Measurements from ENCODE around the gene AZIN2. TPM values are rescaled to one million over a fixed set of nuclear protein-coding genes. Genes with fewer than 3 reads are reported as not detected.

Gene AZIN2
- total RNA-seq, 1 donor from 2014 or later, result 5.7 TPM

DNA sequence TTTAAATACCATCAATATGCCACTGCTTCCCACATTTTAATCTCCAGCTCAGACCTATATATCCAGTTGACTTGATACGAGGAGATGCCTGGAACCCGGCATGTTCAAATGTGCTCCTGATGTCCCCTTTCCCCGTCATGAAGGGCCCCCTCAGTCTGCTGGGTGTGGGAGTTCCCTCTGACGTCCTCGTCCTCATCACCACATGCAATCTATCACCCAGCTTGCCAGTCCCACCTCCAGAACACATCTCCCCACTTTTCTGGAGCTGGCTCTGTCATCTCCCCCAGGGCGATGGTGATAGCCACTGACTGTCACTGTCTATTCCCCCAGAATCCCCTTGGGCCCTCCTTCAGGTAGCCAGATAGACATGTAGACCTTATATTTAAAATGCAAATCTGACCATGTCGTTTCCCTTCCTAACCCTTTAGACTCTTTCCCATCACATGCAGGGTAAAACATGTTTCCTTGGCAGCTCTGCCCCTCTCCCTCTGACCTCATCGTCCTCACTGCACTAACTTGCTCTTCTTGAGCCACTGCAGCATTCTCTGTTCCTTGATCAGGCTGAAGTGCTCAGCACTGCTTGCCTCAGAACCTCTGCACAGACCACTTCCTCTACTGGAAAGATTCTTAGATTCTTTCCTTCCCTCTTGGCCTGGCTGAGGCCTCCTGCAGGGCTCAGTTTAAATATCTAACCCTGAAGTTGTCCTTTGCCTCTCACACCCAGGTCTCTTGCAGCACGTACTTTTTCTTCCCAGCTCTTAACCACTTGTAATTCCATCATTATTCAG, 7.4 kb downstream of the AZIN2 start:
- no peak overlapping the region for H3K9ac ChIP-seq (ENCODE audit: low read depth in 1 of 3, low read length in 3 of 3)
- no peaks in the 10 kb centered on the region for H3K27me3 ChIP-seq (ENCODE audit: control insufficient read depth in 3 of 3, insufficient read depth in 3 of 3, low read length in 3 of 3)
- no peak overlapping the region for H3K4me3 ChIP-seq (ENCODE audit: low read length in 3 of 3)
- H3K27ac ChIP-seq (ENCODE audit: low read depth, low read length), result no peak overlapping the region
- H3K4me1 ChIP-seq (ENCODE audit: control insufficient read depth in 3 of 3, insufficient read depth in 3 of 3, low read length in 3 of 3), result peaks cover 0 to 20% (median 8%) of the 10 kb centered on the region in 3 donors
- H3K9me3 ChIP-seq (ENCODE audit: control insufficient read depth in 3 of 3, low read length in 3 of 3), result no peaks in the 10 kb centered on the region
- H3K36me3 ChIP-seq (ENCODE audit: control insufficient read depth in 3 of 3, insufficient read depth in 3 of 3, low read length in 3 of 3), result peaks cover 0 to 5% (median 0%) of the 10 kb centered on the region in 3 donors

DNA sequence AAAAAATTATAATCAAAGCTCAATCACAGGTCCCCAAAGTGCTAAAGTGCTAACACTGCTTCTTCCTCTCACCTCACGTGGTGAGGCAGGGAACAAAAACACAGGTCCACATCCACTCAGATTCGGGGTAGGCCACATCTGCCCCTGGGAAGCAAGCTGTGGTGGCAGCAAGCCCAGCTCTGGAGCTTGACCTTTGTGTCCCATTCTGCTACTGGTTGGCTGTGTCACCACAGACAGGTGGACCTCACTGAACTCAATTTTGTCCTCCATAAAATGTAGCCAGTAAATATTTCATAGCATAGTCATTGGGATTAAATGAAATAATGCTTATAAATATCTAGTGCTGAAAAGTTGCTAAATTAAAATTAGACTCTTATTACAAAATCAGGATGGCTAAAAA, 8.5 kb downstream of the AZIN2 start:
- H3K9ac ChIP-seq (ENCODE audit: low read depth in 1 of 3, low read length in 3 of 3), result peak overlapping the region in 1 of 3 donors; percentile 28
- peaks cover 0 to 5% (median 0%) of the 10 kb centered on the region in 3 donors for H3K36me3 ChIP-seq (ENCODE audit: control insufficient read depth in 3 of 3, insufficient read depth in 3 of 3, low read length in 3 of 3)
- H3K27me3 ChIP-seq (ENCODE audit: control insufficient read depth in 3 of 3, insufficient read depth in 3 of 3, low read length in 3 of 3), result no peaks in the 10 kb centered on the region
- H3K4me3 ChIP-seq (ENCODE audit: low read length in 3 of 3), result no peak overlapping the region
- H3K4me1 ChIP-seq (ENCODE audit: control insufficient read depth in 3 of 3, insufficient read depth in 3 of 3, low read length in 3 of 3), result peaks cover 0 to 20% (median 8%) of the 10 kb centered on the region in 3 donors
- H3K27ac ChIP-seq (ENCODE audit: low read depth, low read length), result peak overlapping the region; percentile 57
- no peaks in the 10 kb centered on the region for H3K9me3 ChIP-seq (ENCODE audit: control insufficient read depth in 3 of 3, low read length in 3 of 3)

DNA sequence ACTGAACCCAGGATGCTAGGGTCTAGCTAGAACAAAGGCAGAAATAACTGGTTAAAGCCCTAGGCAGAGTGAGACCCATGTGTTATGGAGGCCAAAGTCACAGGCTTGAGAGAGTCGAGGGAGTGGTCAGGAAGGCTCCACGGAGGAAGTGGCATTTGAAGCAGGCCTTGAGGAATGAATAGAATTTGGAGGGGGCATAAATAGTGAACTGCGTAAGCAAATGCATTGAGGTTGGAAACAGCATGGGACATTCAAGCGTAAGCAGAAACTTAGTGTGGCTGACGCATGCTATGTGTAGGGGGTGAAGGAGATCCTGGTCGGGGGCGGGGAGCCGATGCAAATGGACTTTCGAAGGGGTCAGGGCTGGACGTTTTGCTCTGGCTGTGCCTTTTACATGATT, 11.5 kb downstream of the AZIN2 start:
- no peaks in the 10 kb centered on the region for H3K27me3 ChIP-seq (ENCODE audit: control insufficient read depth in 3 of 3, insufficient read depth in 3 of 3, low read length in 3 of 3)
- no peak overlapping the region for H3K9ac ChIP-seq (ENCODE audit: low read depth in 1 of 3, low read length in 3 of 3)
- H3K27ac ChIP-seq (ENCODE audit: low read depth, low read length), result no peak overlapping the region

DNA sequence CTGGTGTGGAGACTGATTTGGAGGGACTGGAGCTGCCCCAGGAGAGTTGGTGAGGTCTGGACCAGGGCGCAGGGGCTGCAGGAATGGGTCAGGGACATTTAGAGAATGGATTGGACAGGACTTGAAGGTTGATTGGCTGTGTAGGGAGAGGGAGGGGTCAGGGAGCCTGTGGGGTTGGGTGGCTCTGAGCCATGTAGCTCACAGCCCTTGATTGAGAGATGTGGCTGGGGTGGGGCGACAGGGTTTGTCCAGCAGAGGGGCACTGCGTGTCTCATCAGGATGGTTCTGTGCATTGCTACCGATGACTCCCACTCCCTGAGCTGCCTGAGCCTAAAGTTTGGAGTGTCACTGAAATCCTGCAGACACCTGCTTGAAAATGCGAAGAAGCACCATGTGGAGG, 12.1 kb downstream of the AZIN2 start:
- Histone ChIP-seq H3K4me3 (ENCODE audit: low read length in 3 of 3) (no peak overlapping the region), H3K4me1 (ENCODE audit: control insufficient read depth in 3 of 3, insufficient read depth in 3 of 3, low read length in 3 of 3) (peaks cover 3 to 24% (median 11%) of the 10 kb centered on the region in 3 donors), H3K27me3 (ENCODE audit: control insufficient read depth in 3 of 3, insufficient read depth in 3 of 3, low read length in 3 of 3) (no peaks in the 10 kb centered on the region), H3K27ac (ENCODE audit: low read depth, low read length) (no peak overlapping the region), H3K36me3 (ENCODE audit: control insufficient read depth in 3 of 3, insufficient read depth in 3 of 3, low read length in 3 of 3) (peaks cover 3 to 8% (median 5%) of the 10 kb centered on the region in 3 donors), H3K9me3 (ENCODE audit: control insufficient read depth in 3 of 3, low read length in 3 of 3) (no peaks in the 10 kb centered on the region), H3K9ac (ENCODE audit: low read depth in 1 of 3, low read length in 3 of 3) (no peak overlapping the region)

More for the DNA sequence above, 11.5 kb downstream of the AZIN2 start:
- Histone ChIP-seq H3K9me3 (ENCODE audit: control insufficient read depth in 3 of 3, low read length in 3 of 3) (no peaks in the 10 kb centered on the region), H3K4me1 (ENCODE audit: control insufficient read depth in 3 of 3, insufficient read depth in 3 of 3, low read length in 3 of 3) (peaks cover 3 to 24% (median 11%) of the 10 kb centered on the region in 3 donors), H3K4me3 (ENCODE audit: low read length in 3 of 3) (no peak overlapping the region), H3K36me3 (ENCODE audit: control insufficient read depth in 3 of 3, insufficient read depth in 3 of 3, low read length in 3 of 3) (peaks cover 0 to 5% (median 3%) of the 10 kb centered on the region in 3 donors)

DNA sequence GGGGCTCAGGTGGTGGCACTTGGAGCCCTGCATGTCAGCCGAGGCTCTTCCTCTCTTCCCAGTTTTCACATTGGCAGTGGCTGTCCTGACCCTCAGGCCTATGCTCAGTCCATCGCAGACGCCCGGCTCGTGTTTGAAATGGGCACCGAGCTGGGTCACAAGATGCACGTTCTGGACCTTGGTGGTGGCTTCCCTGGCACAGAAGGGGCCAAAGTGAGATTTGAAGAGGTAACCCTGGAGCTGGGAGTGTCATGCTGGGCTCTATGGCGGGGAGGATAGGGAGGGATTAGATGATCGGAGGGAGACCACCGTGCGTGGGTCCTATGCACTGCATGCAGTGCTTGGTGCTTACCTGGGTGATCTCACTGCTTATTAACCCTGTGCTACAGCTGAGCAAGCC, 13.5 kb downstream of the AZIN2 start:
- peaks cover 4 to 21% (median 11%) of the 10 kb centered on the region in 3 donors for H3K4me1 ChIP-seq (ENCODE audit: control insufficient read depth in 3 of 3, insufficient read depth in 3 of 3, low read length in 3 of 3)
- H3K36me3 ChIP-seq (ENCODE audit: control insufficient read depth in 3 of 3, insufficient read depth in 3 of 3, low read length in 3 of 3), result peaks cover 0 to 9% (median 3%) of the 10 kb centered on the region in 3 donors
- H3K9ac ChIP-seq (ENCODE audit: low read depth in 1 of 3, low read length in 3 of 3), result no peak overlapping the region
- H3K27me3 ChIP-seq (ENCODE audit: control insufficient read depth in 3 of 3, insufficient read depth in 3 of 3, low read length in 3 of 3), result no peaks in the 10 kb centered on the region
- no peak overlapping the region for H3K27ac ChIP-seq (ENCODE audit: low read depth, low read length)
- no peaks in the 10 kb centered on the region for H3K9me3 ChIP-seq (ENCODE audit: control insufficient read depth in 3 of 3, low read length in 3 of 3)
- no peak overlapping the region for H3K4me3 ChIP-seq (ENCODE audit: low read length in 3 of 3)

DNA sequence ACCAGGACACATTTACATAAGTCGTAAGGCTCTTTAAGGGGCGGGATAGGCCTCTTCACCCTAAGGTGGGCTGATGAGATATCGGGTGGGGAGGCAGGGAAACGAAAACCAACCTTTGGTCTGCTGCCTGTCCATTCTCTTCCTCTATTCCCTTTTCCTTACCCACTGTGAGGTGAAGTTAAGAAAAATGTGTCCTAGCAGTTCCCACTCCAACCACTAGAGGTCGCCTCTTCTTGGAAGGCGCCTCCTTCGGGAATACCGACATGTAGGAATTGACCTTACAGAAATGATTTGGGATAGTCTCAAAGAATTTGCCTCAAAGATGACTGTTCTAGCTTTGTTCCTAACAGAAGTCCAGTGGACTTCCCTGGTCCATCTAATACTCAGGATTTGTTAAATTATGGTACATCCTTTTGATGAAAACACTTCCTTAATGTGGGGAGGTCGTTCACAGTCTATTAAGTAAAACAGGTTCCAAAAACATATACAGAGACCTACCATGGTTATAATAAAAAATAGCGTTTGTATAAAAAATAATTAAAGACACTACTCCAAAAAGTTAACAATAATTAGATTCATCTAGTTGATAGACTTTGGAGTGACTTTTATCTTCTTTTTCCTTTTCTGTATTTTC, 14.1 kb downstream of the AZIN2 start:
- no peak overlapping the region for H3K4me3 ChIP-seq (ENCODE audit: low read length in 3 of 3)
- H3K36me3 ChIP-seq (ENCODE audit: control insufficient read depth in 3 of 3, insufficient read depth in 3 of 3, low read length in 3 of 3), result peaks cover 0 to 9% (median 3%) of the 10 kb centered on the region in 3 donors
- no peak overlapping the region for H3K9ac ChIP-seq (ENCODE audit: low read depth in 1 of 3, low read length in 3 of 3)
- peaks cover 7 to 18% (median 10%) of the 10 kb centered on the region in 3 donors for H3K4me1 ChIP-seq (ENCODE audit: control insufficient read depth in 3 of 3, insufficient read depth in 3 of 3, low read length in 3 of 3)
- no peaks in the 10 kb centered on the region for H3K27me3 ChIP-seq (ENCODE audit: control insufficient read depth in 3 of 3, insufficient read depth in 3 of 3, low read length in 3 of 3)
- no peaks in the 10 kb centered on the region for H3K9me3 ChIP-seq (ENCODE audit: control insufficient read depth in 3 of 3, low read length in 3 of 3)
- no peak overlapping the region for H3K27ac ChIP-seq (ENCODE audit: low read depth, low read length)

DNA sequence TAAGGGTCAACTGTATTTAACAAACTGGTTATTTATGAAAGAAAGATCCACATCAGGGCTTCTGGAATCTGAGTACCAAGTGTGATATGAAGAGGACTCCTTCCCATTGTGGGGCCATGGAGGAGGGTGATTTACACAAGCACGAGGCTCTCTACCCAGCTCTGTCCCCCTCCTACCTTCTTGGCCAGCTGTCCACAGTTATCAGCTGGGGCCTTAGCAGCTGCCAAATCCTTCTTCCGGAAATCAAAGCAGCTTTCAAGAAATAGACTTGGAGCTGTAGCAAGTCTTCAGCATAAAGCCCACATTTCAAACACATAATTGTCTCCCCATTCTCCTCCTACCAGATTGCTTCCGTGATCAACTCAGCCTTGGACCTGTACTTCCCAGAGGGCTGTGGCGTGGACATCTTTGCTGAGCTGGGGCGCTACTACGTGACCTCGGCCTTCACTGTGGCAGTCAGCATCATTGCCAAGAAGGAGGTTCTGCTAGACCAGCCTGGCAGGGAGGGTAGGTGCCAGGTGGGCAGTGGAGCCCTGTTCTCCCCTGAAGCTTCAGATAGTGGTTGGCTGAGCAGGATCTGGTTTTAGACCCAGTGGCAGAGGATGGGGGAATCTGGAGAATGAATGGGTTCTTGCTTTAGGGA, 15.5 kb downstream of the AZIN2 start:
- Histone ChIP-seq H3K27me3 (ENCODE audit: control insufficient read depth in 3 of 3, insufficient read depth in 3 of 3, low read length in 3 of 3) (no peaks in the 10 kb centered on the region), H3K27ac (ENCODE audit: low read depth, low read length) (no peak overlapping the region), H3K4me3 (ENCODE audit: low read length in 3 of 3) (no peak overlapping the region), H3K9ac (ENCODE audit: low read depth in 1 of 3, low read length in 3 of 3) (no peak overlapping the region), H3K36me3 (ENCODE audit: control insufficient read depth in 3 of 3, insufficient read depth in 3 of 3, low read length in 3 of 3) (peaks cover 0 to 9% (median 3%) of the 10 kb centered on the region in 3 donors), H3K4me1 (ENCODE audit: control insufficient read depth in 3 of 3, insufficient read depth in 3 of 3, low read length in 3 of 3) (peaks cover 5 to 11% (median 11%) of the 10 kb centered on the region in 3 donors), H3K9me3 (ENCODE audit: control insufficient read depth in 3 of 3, low read length in 3 of 3) (no peaks in the 10 kb centered on the region)

DNA sequence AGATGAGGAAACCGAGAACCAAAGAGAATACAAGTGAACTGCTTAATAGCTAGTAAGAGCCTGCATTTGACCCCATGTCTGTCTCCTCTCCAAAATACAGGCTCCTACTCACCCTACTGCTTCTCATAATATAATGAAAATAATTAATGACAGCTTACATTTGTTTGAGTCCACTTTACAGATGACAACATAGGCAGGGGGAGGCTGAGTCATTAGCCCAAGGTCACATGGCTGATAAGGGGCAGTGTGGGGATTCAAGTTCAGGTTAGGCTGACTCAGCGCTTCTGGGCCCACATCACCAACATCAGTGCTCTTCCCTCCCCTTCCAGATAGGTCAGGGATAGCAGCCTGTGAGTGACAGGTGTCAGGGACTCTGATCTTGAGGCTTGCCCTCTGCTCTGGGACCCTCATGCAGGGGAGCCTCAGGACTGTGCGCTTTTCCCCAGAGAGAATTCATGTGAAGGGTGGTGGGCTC, 16.2 kb downstream of the AZIN2 start:
- no peak overlapping the region for H3K9ac ChIP-seq (ENCODE audit: low read depth in 1 of 3, low read length in 3 of 3)

DNA sequence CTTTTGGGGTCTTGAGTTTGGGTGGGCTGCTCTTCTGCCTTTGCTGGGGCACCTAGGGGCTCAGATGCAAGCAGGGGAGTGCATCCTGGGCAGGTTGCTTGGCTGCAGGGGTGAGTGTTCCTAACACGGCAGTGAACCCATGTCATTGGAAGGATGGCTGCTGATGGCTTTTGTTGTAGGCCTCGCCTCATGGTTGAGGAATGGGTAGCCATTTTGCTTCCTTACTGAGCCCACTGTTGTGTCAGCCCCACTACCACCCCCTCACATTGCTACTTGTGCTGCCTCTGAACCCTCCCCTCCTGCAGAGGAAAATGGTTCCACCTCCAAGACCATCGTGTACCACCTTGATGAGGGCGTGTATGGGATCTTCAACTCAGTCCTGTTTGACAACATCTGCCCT, 16.8 kb downstream of the AZIN2 start:
- Histone ChIP-seq H3K4me1 (ENCODE audit: control insufficient read depth in 3 of 3, insufficient read depth in 3 of 3, low read length in 3 of 3) (peaks cover 3 to 11% (median 11%) of the 10 kb centered on the region in 3 donors), H3K27ac (ENCODE audit: low read depth, low read length) (no peak overlapping the region), H3K36me3 (ENCODE audit: control insufficient read depth in 3 of 3, insufficient read depth in 3 of 3, low read length in 3 of 3) (peaks cover 8 to 11% (median 11%) of the 10 kb centered on the region in 3 donors), H3K4me3 (ENCODE audit: low read length in 3 of 3) (no peak overlapping the region), H3K9me3 (ENCODE audit: control insufficient read depth in 3 of 3, low read length in 3 of 3) (no peaks in the 10 kb centered on the region), H3K9ac (ENCODE audit: low read depth in 1 of 3, low read length in 3 of 3) (no peak overlapping the region), H3K27me3 (ENCODE audit: control insufficient read depth in 3 of 3, insufficient read depth in 3 of 3, low read length in 3 of 3) (no peaks in the 10 kb centered on the region)

More for the DNA sequence above, 16.2 kb downstream of the AZIN2 start:
- peaks cover 4 to 9% (median 6%) of the 10 kb centered on the region in 3 donors for H3K36me3 ChIP-seq (ENCODE audit: control insufficient read depth in 3 of 3, insufficient read depth in 3 of 3, low read length in 3 of 3)
- peaks cover 3 to 11% (median 11%) of the 10 kb centered on the region in 3 donors for H3K4me1 ChIP-seq (ENCODE audit: control insufficient read depth in 3 of 3, insufficient read depth in 3 of 3, low read length in 3 of 3)
- no peak overlapping the region for H3K27ac ChIP-seq (ENCODE audit: low read depth, low read length)
- H3K27me3 ChIP-seq (ENCODE audit: control insufficient read depth in 3 of 3, insufficient read depth in 3 of 3, low read length in 3 of 3), result no peaks in the 10 kb centered on the region
- H3K4me3 ChIP-seq (ENCODE audit: low read length in 3 of 3), result no peak overlapping the region
- no peaks in the 10 kb centered on the region for H3K9me3 ChIP-seq (ENCODE audit: control insufficient read depth in 3 of 3, low read length in 3 of 3)

All from skeletal muscle tissue (tissue), 4 donors.